Panc1 (cell line): Measurements from ENCODE around the gene RHBDL3. TPM values are rescaled to one million over a fixed set of nuclear protein-coding genes. Genes with fewer than 3 reads are reported as not detected.

Source experiments
- ATAC-seq: fragments of 200-7000 bp; cut with Tn5 transposase; 2 replicates; pipeline ENCODE4 v1.9.1; 2020; ENCODE audit warnings: mild to moderate bottlenecking, moderate library complexity
- BruUV-seq: library from RNA; stranded (reverse); fragments of 400-500 nt; replicated peaks from 2 replicates; lab custom pipeline; 2021; lab: Mats Ljungman, UMichigan
- CTCF ChIA-PET: fragments of 300-600 bp; sonication (Branson Sonifier 250); formaldehyde crosslinking; loops from one replicate; lab custom pipeline; 2022; ENCODE audit warnings: antibody characterized with exemption; lab: Charles Lee
- POLR2A ChIA-PET: fragments of 300-600 bp; sonication (Branson Sonifier 250); formaldehyde crosslinking; loops from one replicate; lab custom pipeline; 2022; ENCODE audit warnings: antibody characterized with exemption; lab: Charles Lee
- DNase-seq: peaks from one replicate; pipeline ENCODE4 v3.0.0-alpha.2; 2010; ENCODE audit warnings: low read depth, low spot score
- H3K27ac ChIP-seq: 2 replicates; pipeline ENCODE4 v1.5.1; 2011; ENCODE audit warnings: mild to moderate bottlenecking, low read length, inconsistent platforms
- H3K27me3 ChIP-seq: fragments of 200-500 bp; sonication (Bioruptor generic); 2 replicates; pipeline ENCODE4 v1.6.0; 2014; ENCODE audit warnings: low read length, inconsistent platforms; ENCODE audit not compliant: control insufficient read depth, insufficient read depth
- H3K36me3 ChIP-seq: fragments of 200-500 bp; sonication (Bioruptor generic); 2 replicates; pipeline ENCODE4 v1.5.1; 2014; ENCODE audit warnings: inconsistent platforms, mild to moderate bottlenecking, low read length, moderate library complexity; ENCODE audit not compliant: control insufficient read depth, insufficient read depth
- H3K4me1 ChIP-seq: 2 replicates; pipeline ENCODE4 v1.5.1; 2011; ENCODE audit warnings: inconsistent platforms, mild to moderate bottlenecking, low read length, moderate library complexity; ENCODE audit not compliant: control insufficient read depth, insufficient read depth
- H3K4me3 ChIP-seq, 2 experiments: 2 replicates each; pipeline ENCODE4 v1.5.1; 2011 to 2012; ENCODE audit warnings: low read depth in 2 of 2, low read length in 2 of 2, mild to moderate bottlenecking in 2 of 2, inconsistent platforms in 1 of 2, moderate library complexity in 1 of 2
- H3K9me3 ChIP-seq: fragments of 200-500 bp; sonication (Bioruptor generic); 2 replicates; pipeline ENCODE4 v1.5.1; 2014; ENCODE audit warnings: low read depth, mild to moderate bottlenecking, inconsistent platforms, low read length, moderate library complexity; ENCODE audit not compliant: control insufficient read depth, insufficient read depth
- POLR2AphosphoS5 ChIP-seq: IDR thresholded peaks from 2 replicates; pipeline ENCODE4 v1.6.1; 2012; ENCODE audit warnings: mild to moderate bottlenecking, low read depth, low read length, moderate library complexity
- SIN3A ChIP-seq: IDR thresholded peaks from 2 replicates; pipeline ENCODE4 v1.6.1; 2012; ENCODE audit warnings: low read depth, mild to moderate bottlenecking, low read length, moderate library complexity, borderline replicate concordance; ENCODE audit not compliant: insufficient read depth
- TCF7L2 ChIP-seq: IDR thresholded peaks from 2 replicates; pipeline ENCODE4 v1.6.1; 2011; ENCODE audit warnings: mild to moderate bottlenecking, low read depth, low read length, inconsistent platforms
- in situ Hi-C: cut with HindIII; loops from 2 replicates; pipeline ENCODE4 v1.10.0; 2016; ENCODE audit warnings: low sequenced_read_pairs, low pct_unique_long_range_greater_than_20kb
- intact Hi-C: fragments of 100-400 bp; cut with micrococcal nuclease; formaldehyde crosslinking; loops from one replicate; pipeline ENCODE4 v1.10.0; 2022; ENCODE audit not compliant: unreplicated experiment
- microRNA-seq: library from miRNA; unstranded; fragments of <30 nt; microRNA quantifications from one replicate; pipeline ENCODE4 v1.1.0, GENCODE V29; 2020; ENCODE audit not compliant: unreplicated experiment
- total RNA-seq: library from RNA; stranded (reverse); gene quantifications from one replicate; pipeline ENCODE4 v1.2.1, GENCODE V29; 2021; ENCODE audit not compliant: unreplicated experiment
- TF ChIP-seq, protein P1 (sequence below), 2 experiments: IDR thresholded peaks; 2 replicates each; pipeline ENCODE4 v1.6.1; 2011 to 2012; ENCODE audit warnings: low read depth in 2 of 2, control low read depth in 1 of 2, low read length in 1 of 2, mild to moderate bottlenecking in 1 of 2, moderate library complexity in 1 of 2; ENCODE audit not compliant: insufficient read depth in 1 of 2
- TF ChIP-seq, protein P2 (sequence below): fragments of 450-650 bp; IDR thresholded peaks from 2 replicates; pipeline ENCODE4 v1.5.1; 2017; ENCODE audit warnings: mild to moderate bottlenecking

RHBDL3 gene
- total RNA-seq, 1 experiment from 2014 or later: 3.2 TPM

- no TSS peak for BruUV-seq
- intact Hi-C loops (no loop called here), in situ Hi-C loops (no loop called here)
- CTCF ChIA-PET: no interaction called here
- Histone ChIP-seq H3K36me3 (peaks cover 71% of the 10 kb centered on the region), H3K27ac (no peak overlapping the region), H3K4me3 (no peak overlapping the region), H3K27me3 (no peaks in the 10 kb centered on the region), H3K4me1 (no peaks in the 10 kb centered on the region), H3K9me3 (no peaks in the 10 kb centered on the region)
- no peak for DNase-seq
- POLR2A ChIA-PET: no interaction called here
- TF ChIP-seq POLR2AphosphoS5 (no peak), TCF7L2 (no peak), SIN3A (no peak)
- TF ChIP-seq, protein P1, sequence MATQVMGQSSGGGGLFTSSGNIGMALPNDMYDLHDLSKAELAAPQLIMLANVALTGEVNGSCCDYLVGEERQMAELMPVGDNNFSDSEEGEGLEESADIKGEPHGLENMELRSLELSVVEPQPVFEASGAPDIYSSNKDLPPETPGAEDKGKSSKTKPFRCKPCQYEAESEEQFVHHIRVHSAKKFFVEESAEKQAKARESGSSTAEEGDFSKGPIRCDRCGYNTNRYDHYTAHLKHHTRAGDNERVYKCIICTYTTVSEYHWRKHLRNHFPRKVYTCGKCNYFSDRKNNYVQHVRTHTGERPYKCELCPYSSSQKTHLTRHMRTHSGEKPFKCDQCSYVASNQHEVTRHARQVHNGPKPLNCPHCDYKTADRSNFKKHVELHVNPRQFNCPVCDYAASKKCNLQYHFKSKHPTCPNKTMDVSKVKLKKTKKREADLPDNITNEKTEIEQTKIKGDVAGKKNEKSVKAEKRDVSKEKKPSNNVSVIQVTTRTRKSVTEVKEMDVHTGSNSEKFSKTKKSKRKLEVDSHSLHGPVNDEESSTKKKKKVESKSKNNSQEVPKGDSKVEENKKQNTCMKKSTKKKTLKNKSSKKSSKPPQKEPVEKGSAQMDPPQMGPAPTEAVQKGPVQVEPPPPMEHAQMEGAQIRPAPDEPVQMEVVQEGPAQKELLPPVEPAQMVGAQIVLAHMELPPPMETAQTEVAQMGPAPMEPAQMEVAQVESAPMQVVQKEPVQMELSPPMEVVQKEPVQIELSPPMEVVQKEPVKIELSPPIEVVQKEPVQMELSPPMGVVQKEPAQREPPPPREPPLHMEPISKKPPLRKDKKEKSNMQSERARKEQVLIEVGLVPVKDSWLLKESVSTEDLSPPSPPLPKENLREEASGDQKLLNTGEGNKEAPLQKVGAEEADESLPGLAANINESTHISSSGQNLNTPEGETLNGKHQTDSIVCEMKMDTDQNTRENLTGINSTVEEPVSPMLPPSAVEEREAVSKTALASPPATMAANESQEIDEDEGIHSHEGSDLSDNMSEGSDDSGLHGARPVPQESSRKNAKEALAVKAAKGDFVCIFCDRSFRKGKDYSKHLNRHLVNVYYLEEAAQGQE (IDR thresholded peaks at IDR 0.05; ENCODE audit: insufficient read depth in 1 of 2, low read depth in 2 of 2, low read length in 1 of 2): no peak
- TF ChIP-seq, protein P2, sequence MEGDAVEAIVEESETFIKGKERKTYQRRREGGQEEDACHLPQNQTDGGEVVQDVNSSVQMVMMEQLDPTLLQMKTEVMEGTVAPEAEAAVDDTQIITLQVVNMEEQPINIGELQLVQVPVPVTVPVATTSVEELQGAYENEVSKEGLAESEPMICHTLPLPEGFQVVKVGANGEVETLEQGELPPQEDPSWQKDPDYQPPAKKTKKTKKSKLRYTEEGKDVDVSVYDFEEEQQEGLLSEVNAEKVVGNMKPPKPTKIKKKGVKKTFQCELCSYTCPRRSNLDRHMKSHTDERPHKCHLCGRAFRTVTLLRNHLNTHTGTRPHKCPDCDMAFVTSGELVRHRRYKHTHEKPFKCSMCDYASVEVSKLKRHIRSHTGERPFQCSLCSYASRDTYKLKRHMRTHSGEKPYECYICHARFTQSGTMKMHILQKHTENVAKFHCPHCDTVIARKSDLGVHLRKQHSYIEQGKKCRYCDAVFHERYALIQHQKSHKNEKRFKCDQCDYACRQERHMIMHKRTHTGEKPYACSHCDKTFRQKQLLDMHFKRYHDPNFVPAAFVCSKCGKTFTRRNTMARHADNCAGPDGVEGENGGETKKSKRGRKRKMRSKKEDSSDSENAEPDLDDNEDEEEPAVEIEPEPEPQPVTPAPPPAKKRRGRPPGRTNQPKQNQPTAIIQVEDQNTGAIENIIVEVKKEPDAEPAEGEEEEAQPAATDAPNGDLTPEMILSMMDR: no peak
- no peak for ATAC-seq
These were observed 104.8 kb downstream of the RHBDL3 start for GRCh38 chr17:32370426-32370825.

Small RNAs within 50 kb of the gene (microRNA-seq; reads per million reads assigned to microRNA genes)
- not detected for gene MIR632

Other genes with a start within 250 kb of the RHBDL3 start
- 39.2 TPM for gene RHOT1, start 123.3 kb upstream of the RHBDL3 start, total RNA-seq
- gene C17orf75, start 76.3 kb downstream of the RHBDL3 start, total RNA-seq: 31.6 TPM
- 215 TPM for gene ZNF207, start 84.3 kb downstream of the RHBDL3 start, total RNA-seq
- 212 TPM for gene PSMD11, start 178.7 kb downstream of the RHBDL3 start, total RNA-seq
- 7.9 TPM for gene CDK5R1, start 221.2 kb downstream of the RHBDL3 start, total RNA-seq